KOPT-K1 (cell line): Measurements from ENCODE around the gene CFAP52.
"Not testable (repeated sequence)": the region's sequence is repeated elsewhere in the genome, so short reads cannot be mapped to it uniquely, and the experiment has no call there.

Experiments used
- H3K27ac ChIP-seq: fragments of 200-600 bp; sonication (generic); 2 replicates; pipeline ENCODE4 v1.5.1; 2016; ENCODE audit warnings: antibody characterized with exemption, mild to moderate bottlenecking, low read depth, low read length; ENCODE audit not compliant: poor library complexity, severe bottlenecking
- H3K36me3 ChIP-seq: fragments of 200-600 bp; sonication (generic); 2 replicates; pipeline ENCODE4 v1.5.1; 2017; ENCODE audit warnings: antibody characterized with exemption, mild to moderate bottlenecking, low read length, moderate library complexity; ENCODE audit not compliant: insufficient read depth
- H3K9me3 ChIP-seq: fragments of 200-600 bp; sonication (generic); 2 replicates; pipeline ENCODE4 v1.5.1; 2017; ENCODE audit warnings: antibody characterized with exemption, low read length, mild to moderate bottlenecking; ENCODE audit not compliant: insufficient read depth, poor library complexity, severe bottlenecking

Gene CFAP52

DNA sequence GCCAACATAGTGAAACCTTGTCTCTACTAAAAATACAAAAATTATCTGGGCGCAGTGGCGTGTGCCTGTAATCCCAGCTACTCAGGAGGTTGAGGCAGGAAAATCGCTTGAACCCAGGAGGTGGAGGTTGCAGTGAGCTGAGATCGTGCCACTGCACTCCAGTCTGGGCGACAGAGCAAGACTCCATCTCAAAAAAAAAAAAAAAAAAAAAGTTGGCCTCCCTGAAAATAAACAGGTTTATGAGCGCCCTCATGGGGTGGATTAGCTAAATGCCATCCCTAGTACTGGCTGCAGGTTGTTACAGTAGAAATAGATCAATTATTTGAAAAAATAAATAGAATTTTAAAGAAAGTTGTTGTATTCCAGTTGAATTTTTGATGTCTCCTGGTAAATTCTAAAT, 21.7 kb upstream of the CFAP52 start:
- H3K36me3 ChIP-seq, H3K27ac ChIP-seq, H3K9me3 ChIP-seq: not testable (repeated sequence)

DNA sequence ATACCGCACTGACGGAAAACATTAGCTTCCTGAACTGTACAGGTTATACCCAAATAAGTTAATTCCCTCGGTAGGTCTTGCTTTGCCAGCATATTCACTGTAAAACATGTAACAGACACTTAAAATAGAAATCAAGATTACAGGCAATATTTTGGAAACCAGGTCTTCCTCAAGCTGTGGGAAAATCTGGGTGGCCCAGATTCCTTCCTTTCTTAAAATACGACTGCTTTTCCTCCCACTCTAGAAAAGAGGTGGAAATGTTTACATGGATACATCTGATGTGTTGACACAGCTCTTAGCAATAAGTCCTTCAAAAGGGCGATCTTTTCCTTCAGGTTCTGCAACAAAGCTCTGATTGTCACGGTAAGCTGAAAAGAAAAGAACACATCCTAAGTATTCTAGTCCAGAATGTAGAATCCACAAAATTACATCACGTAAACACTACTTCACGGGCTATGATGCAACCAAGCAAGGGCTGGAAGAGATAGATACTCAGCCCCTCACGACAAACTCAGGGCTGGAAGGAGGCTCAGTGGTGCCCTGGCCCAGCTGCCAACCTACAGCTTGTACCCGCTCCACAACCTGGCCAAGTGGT, 19.2 kb upstream of the CFAP52 start:
- Histone ChIP-seq H3K36me3 (no peaks in the 10 kb centered on the region), H3K9me3 (no peaks in the 10 kb centered on the region), H3K27ac (no peak overlapping the region)

- H3K27ac ChIP-seq: no peak overlapping the region
- no peaks in the 10 kb centered on the region for H3K9me3 ChIP-seq
- no peaks in the 10 kb centered on the region for H3K36me3 ChIP-seq
Observed at GRCh38 chr17:9557857-9558256, 18.6 kb upstream of the CFAP52 start.

- Histone ChIP-seq H3K27ac (no peak overlapping the region), H3K36me3 (peaks cover 24% of the 10 kb centered on the region; the same call in 1 of the 2 replicates)
Observed at GRCh38 chr17:9564104-9564503, 12.3 kb upstream of the CFAP52 start.

DNA sequence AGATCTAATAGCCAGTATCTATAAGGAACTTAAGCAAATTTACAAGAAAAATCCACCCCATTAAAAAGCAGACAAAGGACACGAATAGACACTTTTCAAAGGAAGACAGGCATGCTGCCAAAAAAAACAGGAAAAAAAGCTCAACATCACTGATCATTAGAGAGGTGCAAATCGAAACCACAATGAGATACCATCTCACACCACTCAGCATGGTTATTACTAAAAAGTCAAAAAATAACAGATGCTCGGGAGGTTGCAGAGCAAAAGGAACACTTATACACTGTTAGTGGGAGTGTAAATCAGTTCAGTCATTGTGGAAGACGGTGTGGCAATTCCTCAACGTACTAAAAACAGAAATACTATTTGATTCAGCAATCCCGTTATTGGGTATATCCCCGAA, 10.4 kb upstream of the CFAP52 start:
- H3K9me3 ChIP-seq: no peaks in the 10 kb centered on the region
- peak overlapping the region; percentile 29 for H3K27ac ChIP-seq
- H3K36me3 ChIP-seq: peaks cover 25% of the 10 kb centered on the region; the same call in 1 of the 2 replicates

More at GRCh38 chr17:9564104-9564503, 12.3 kb upstream of the CFAP52 start:
- no peaks in the 10 kb centered on the region for H3K9me3 ChIP-seq

DNA sequence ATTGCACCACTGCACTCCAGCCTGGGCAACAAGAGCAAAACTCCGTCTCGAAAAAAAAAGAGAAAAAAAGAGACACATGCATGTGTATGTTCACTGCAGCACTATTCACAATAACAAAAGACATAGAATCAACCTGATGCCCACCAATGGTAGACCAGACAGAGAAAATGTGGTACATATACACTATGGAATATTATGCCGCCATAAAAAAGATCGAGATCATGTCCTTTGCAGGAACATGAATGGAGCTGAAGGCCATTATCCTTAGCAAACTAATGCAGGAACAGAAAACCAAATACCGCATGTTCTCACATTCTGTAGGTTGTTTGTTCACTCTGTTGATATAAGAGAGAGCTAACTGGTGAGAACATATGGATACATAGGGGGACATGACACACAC, 9.7 kb upstream of the CFAP52 start:
- H3K36me3 ChIP-seq: peaks cover 25% of the 10 kb centered on the region; the same call in 1 of the 2 replicates
- H3K27ac ChIP-seq, H3K9me3 ChIP-seq: not testable (repeated sequence)

- peaks cover 25% of the 10 kb centered on the region; the same call in 1 of the 2 replicates for H3K36me3 ChIP-seq
- H3K27ac ChIP-seq: no peak overlapping the region
- no peaks in the 10 kb centered on the region for H3K9me3 ChIP-seq
Observed at GRCh38 chr17:9568004-9568403, 8.4 kb upstream of the CFAP52 start.

DNA sequence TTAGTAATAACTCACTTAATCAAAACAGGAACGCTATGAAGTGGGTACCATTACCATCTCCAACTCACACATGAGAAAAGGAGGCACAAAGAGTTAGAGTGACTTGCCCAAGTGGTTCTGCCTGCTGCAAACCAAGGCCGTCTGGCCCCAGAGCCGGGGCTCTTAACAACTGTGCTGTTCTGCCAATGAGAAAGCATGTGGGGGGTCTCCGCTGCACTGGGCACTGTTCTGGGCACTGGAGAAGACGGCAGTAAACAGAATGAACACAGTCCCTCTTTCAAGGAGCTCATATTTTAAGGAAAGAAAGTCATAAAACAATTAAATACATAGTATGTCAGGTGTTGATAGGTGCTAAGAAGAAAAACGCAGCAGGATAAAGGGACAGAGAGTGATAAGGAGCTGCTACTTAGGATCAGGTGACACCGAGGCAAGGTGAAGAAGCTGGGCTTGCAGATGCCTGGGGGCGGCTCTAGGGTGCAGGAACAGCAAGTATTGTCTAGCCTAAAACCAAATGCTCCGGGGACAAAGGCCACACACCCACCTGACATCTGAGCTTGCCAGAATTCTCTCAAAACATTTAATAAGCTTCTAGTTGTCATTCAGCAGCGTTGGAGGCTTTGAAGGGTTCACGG, 7.4 kb upstream of the CFAP52 start:
- Histone ChIP-seq H3K9me3 (no peaks in the 10 kb centered on the region), H3K27ac (no peak overlapping the region), H3K36me3 (peaks cover 25% of the 10 kb centered on the region; the same call in 1 of the 2 replicates)

DNA sequence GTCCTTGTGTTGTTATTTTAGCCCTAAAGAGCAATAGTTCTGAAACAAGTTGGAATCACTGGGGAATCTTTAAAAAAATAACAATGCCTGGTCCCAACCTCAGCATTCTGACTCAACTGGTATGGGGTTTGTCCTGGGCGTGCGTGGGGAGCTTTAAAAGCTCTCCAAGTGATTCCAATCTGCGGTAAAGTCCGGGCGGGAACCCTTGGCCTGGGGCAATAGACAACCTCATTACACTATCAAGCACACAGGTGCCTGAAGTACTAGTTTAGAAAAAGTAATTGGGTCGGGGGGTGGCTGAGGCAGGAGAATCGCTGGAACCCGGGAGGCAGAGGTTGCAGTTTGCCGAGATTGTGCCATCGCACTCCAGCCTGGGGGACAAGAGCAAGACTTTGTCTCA, 5.2 kb upstream of the CFAP52 start:
- H3K9me3 ChIP-seq: no peaks in the 10 kb centered on the region
- H3K27ac ChIP-seq: no peak overlapping the region
- peaks cover 25% of the 10 kb centered on the region; the same call in 1 of the 2 replicates for H3K36me3 ChIP-seq

DNA sequence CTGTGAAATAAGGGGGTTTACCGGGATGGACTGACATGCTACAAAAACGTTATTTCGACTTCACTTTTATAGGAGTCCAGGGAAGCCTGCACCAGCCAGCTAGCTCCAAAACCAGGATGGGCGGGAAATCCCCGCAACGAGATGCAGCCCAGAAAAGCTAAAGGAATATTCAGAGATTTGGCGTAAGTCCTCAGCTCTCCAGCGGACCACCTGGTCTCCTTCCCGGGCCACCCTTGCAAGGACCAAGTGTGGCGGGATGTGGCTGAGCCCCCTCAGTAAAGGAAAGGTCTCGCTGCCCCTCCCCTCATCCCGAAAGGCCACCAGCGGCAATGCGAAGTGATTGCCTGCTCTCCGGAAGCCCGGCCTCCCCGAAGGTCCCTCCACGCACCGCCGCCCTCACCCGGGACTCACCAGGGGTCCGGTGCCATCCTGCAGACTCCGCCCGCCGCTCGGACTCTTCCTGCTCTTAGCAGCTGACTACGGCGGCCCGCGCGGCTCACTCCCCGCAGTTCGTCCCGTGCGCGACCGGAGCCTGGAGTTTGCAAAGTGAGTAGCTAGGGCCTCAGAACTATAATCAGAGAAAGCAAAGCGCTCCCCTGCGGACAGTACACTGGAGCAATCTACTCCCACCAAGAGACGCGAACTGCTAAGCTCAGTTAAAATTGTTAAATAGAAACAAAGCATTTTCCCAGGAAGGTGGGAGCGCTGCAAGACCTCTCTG, 901 bp upstream of the CFAP52 start, which contains the start of gene STX8:
Gene STX8, minus strand, starts transcription at position 440 of the 721 bp plus-strand sequence. Its CDS starts 12 bp downstream, at position 428.
- peak within 1 kb of the TSS; percentile 56 for H3K27ac ChIP-seq
- H3K36me3 ChIP-seq: no peaks in the 10 kb centered on the region
- H3K9me3 ChIP-seq: no peaks in the 10 kb centered on the region

DNA sequence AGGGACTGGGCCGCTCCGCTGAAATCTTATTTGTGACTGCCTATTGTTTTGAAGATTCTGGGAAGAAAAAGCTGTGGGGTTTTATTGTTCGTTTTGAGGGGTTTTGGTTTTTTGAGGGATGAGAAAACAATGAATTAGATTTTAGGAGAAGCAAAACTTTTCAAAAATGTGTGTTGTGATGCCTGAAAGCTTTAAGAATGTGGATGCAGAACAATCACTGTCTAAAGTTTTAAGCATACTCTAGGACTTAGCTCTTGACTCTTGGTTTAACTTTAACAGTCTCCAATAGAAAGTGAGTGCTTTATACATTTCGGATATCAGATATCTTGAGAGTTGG, 899 bp downstream of the CFAP52 start:
- Histone ChIP-seq H3K9me3 (no peaks in the 10 kb centered on the region), H3K27ac (no peak overlapping the region), H3K36me3 (no peaks in the 10 kb centered on the region)

DNA sequence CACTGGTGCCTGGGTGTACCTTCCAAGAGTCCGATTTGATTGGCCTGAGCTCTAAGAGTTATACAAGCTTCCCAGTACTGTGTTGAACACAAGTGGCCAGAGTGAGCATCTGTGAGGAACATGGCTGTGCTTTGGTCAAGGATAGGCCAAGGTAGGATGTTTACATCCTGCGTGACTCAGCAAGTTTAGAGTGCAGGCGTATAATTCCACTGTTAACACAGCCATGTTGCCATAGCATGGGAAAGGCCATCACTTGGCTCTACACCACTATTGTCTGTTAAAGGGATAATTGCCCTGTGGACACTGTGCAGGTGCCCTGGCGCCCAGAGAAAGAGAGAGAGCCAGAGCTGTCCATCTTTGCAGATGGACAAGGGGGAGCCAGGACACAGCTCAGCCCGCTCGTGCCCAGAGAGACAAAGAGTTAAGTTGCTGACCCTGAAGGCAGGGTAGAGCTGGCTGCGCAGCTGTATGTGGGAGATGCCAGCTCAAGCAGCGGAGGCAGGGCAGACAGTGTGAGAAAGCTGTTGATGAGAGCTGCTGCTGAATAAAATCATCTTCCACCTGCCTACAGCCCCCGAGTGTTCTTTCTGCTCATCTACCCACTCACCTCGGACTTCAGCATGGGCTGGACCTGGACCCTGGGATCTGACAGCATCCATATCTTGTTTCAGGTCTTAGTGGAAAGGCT, 11.7 kb downstream of the CFAP52 start:
- no peak overlapping the region for H3K27ac ChIP-seq

DNA sequence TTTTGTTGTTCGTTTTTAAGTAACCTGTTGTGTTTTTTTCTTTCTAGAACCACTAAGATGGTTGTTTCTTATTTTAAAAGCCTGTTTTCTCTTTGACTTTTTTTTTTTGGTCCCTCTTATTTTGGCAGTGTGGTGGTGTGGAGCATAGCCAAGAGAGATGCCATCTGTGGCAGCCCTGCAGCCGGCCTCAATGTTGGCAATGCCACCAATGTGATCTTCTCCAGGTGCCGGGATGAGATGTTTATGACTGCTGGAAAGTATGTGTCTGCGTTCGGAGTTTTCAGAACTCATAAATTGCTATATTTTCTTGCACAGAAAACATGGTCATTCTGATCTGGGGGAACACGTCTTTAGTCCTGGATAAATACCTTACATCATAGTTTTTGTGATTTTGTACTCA, 17.6 kb downstream of the CFAP52 start:
- no peaks in the 10 kb centered on the region for H3K36me3 ChIP-seq
- H3K27ac ChIP-seq: no peak overlapping the region
- H3K9me3 ChIP-seq: no peaks in the 10 kb centered on the region

More for the DNA sequence above, 11.7 kb downstream of the CFAP52 start:
- H3K36me3 ChIP-seq: no peaks in the 10 kb centered on the region
- peaks cover 20% of the 10 kb centered on the region for H3K9me3 ChIP-seq

GRCh38 chr17:9597638-9598037, 21.2 kb downstream of the CFAP52 start:
- not testable (repeated sequence) for H3K36me3 ChIP-seq, H3K9me3 ChIP-seq, H3K27ac ChIP-seq

DNA sequence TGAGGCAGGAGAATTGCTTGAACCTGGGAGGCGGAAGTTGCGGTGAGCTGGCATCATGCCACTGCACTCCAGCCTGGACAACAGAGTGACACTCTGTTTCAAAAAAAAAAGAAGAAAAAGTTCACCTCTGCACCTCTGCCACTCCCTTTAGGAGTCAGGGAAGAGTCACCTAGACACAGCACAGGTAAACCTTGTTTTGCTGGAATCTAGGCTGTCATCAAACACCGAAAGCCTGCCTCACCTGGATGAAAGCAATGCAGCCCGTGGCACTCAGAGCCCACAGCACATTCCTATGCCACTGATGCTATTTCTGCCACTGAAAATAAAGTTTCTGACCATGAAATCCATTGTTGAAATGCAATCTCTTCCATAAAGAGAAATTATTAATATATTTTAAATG, 22.2 kb downstream of the CFAP52 start:
- H3K9me3 ChIP-seq: no peaks in the 10 kb centered on the region
- H3K36me3 ChIP-seq: no peaks in the 10 kb centered on the region
- no peak overlapping the region for H3K27ac ChIP-seq
